PC-9 (cell line): ENCODE results near the gene LYPD6B. TPM values are rescaled to one million over a fixed set of nuclear protein-coding genes. Genes with fewer than 3 reads are reported as not detected.
A peak's percentile ranks its signal among the peaks of the same experiment; 100 is the strongest.

Experiments
- BruUV-seq: library from RNA; stranded (reverse); fragments of 400-500 nt; replicated peaks from 2 replicates; lab custom pipeline; 2021; lab: Mats Ljungman, UMichigan
- CTCF ChIA-PET: fragments of 300-600 bp; sonication (Branson Sonifier 250); formaldehyde crosslinking; loops from one replicate; lab custom pipeline; 2022; ENCODE audit warnings: antibody characterized with exemption; lab: Charles Lee
- POLR2A ChIA-PET: fragments of 300-600 bp; sonication (Branson Sonifier 250); formaldehyde crosslinking; loops from one replicate; lab custom pipeline; 2022; ENCODE audit warnings: antibody characterized with exemption; ENCODE audit not compliant: unreplicated experiment; lab: Charles Lee
- DNase-seq, 2 experiments: peaks; one replicate each; pipeline versions ENCODE4 v3.0.0 to v3.0.0-alpha.2; 2015 to 2022; ENCODE audit warnings: mixed read lengths in 1 of 2
- H2AFZ ChIP-seq: fragments of 200-600 bp; sonication (generic); 2 replicates; pipeline ENCODE4 v1.8.1; 2017; ENCODE audit warnings: antibody characterized with exemption
- H3F3A ChIP-seq: fragments of 200-600 bp; sonication (generic); 2 replicates; pipeline ENCODE4 v1.8.1; 2017; ENCODE audit warnings: antibody characterized with exemption, mild to moderate bottlenecking, low read depth; ENCODE audit not compliant: insufficient read depth
- H3K27ac ChIP-seq: fragments of 200-600 bp; sonication (generic); 2 replicates; pipeline ENCODE4 v1.6.1; 2016; ENCODE audit warnings: mixed run types
- H3K27me3 ChIP-seq: fragments of 200-600 bp; sonication (generic); 2 replicates; pipeline ENCODE4 v1.6.1; 2016; ENCODE audit warnings: low read depth, mixed run types; ENCODE audit not compliant: insufficient read depth
- H3K36me3 ChIP-seq: fragments of 200-600 bp; sonication (generic); 2 replicates; pipeline ENCODE4 v1.6.1; 2016; ENCODE audit warnings: low read depth, mixed run types
- H3K4me1 ChIP-seq: fragments of 200-600 bp; sonication (generic); replicated peaks from 2 replicates; pipeline ENCODE4 v1.6.1; 2016; ENCODE audit warnings: mixed run types; ENCODE audit not compliant: insufficient read depth
- H3K4me2 ChIP-seq: fragments of 200-600 bp; sonication (generic); 2 replicates; pipeline ENCODE4 v1.6.1; 2017; ENCODE audit warnings: mixed run types
- H3K4me3 ChIP-seq: fragments of 200-600 bp; sonication (generic); 2 replicates; pipeline ENCODE4 v1.6.1; 2016; ENCODE audit warnings: mixed run types
- H3K79me2 ChIP-seq: fragments of 200-600 bp; sonication (generic); 2 replicates; pipeline ENCODE4 v1.6.1; 2017; ENCODE audit warnings: low read depth, mixed run types
- H3K9me2 ChIP-seq: fragments of 200-600 bp; sonication (generic); 2 replicates; pipeline ENCODE4 v1.8.1; 2017; ENCODE audit warnings: mild to moderate bottlenecking; ENCODE audit not compliant: insufficient read depth
- H3K9me3 ChIP-seq: fragments of 200-600 bp; sonication (generic); 2 replicates; pipeline ENCODE4 v1.8.1; 2016; ENCODE audit warnings: low read depth; ENCODE audit not compliant: insufficient read depth
- H4K20me1 ChIP-seq: fragments of 200-600 bp; sonication (generic); 2 replicates; pipeline ENCODE4 v1.8.1; 2017; ENCODE audit not compliant: insufficient read depth
- CTCF ChIP-seq: fragments of 200-600 bp; sonication (generic); conservative IDR thresholded peaks from 2 replicates; pipeline ENCODE4 v1.6.1; 2017; ENCODE audit warnings: mixed run types, antibody characterized with exemption, mild to moderate bottlenecking, moderate library complexity
- EZH2 ChIP-seq: fragments of 200-600 bp; sonication (generic); IDR thresholded peaks from 2 replicates; pipeline ENCODE4 v1.8.0; 2017; ENCODE audit warnings: antibody characterized with exemption, low read depth
- intact Hi-C: fragments of 100-400 bp; cut with micrococcal nuclease; formaldehyde crosslinking; loops from one replicate; pipeline ENCODE4 v1.10.0; 2022; ENCODE audit not compliant: unreplicated experiment
- total RNA-seq: library from RNA; stranded (reverse); gene quantifications from 2 replicates; pipeline ENCODE4 v1.2.3, GENCODE V29; 2021

LYPD6B gene
- total RNA-seq, 1 experiment from 2014 or later = 10.0 TPM

GRCh38 chr2:149057401-149057800 is 18.9 kb downstream of the LYPD6B start:
- POLR2A ChIA-PET = no interaction called here
- peaks cover 8% of the 10 kb centered on the region; the same call in 1 of the 2 replicates for H3K4me1 ChIP-seq
- peaks cover 32% of the 10 kb centered on the region for H3K79me2 ChIP-seq
- H3K4me2 ChIP-seq = no peak overlapping the region
- H3K36me3 ChIP-seq = peaks cover 6% of the 10 kb centered on the region; the same call in 1 of the 2 replicates
- no peaks in the 10 kb centered on the region for H3F3A ChIP-seq
- H2AFZ ChIP-seq = no peak overlapping the region
- H3K4me3 ChIP-seq = no peak overlapping the region
- H3K9me3 ChIP-seq = no peaks in the 10 kb centered on the region
- no TSS peak for BruUV-seq
- no peak overlapping the region for H3K27ac ChIP-seq
- CTCF ChIA-PET = no interaction called here
- H3K9me2 ChIP-seq = no peaks in the 10 kb centered on the region
- no peak for DNase-seq
- H3K27me3 ChIP-seq = no peaks in the 10 kb centered on the region
- TF ChIP-seq CTCF = no peak
- no peak for TF ChIP-seq EZH2
- H4K20me1 ChIP-seq = no peaks in the 10 kb centered on the region
- intact Hi-C loops = no loop called here

GRCh38 chr2:149058936-149059335 is 20.4 kb downstream of the LYPD6B start:
- no peak overlapping the region for H3K4me2 ChIP-seq
- H3F3A ChIP-seq = no peaks in the 10 kb centered on the region
- no TSS peak for BruUV-seq
- H2AFZ ChIP-seq = no peak overlapping the region
- H3K27me3 ChIP-seq = no peaks in the 10 kb centered on the region
- ChIA-PET POLR2A (interaction anchor here (0.6 kb wide), 1 partner anchor 10 kb away, joined by 5 read pairs; no protein-coding TSS in a partner anchor), CTCF (no interaction called here)
- peak in 1 of 2 experiments; percentile 63 for DNase-seq
- no peaks in the 10 kb centered on the region for H4K20me1 ChIP-seq
- peaks cover 6% of the 10 kb centered on the region; the same call in 1 of the 2 replicates for H3K36me3 ChIP-seq
- H3K4me3 ChIP-seq = no peak overlapping the region
- no peaks in the 10 kb centered on the region for H3K9me2 ChIP-seq
- peaks cover 20% of the 10 kb centered on the region for H3K4me1 ChIP-seq
- H3K9me3 ChIP-seq = no peaks in the 10 kb centered on the region
- TF ChIP-seq CTCF (no peak), EZH2 (no peak)
- no peak overlapping the region for H3K27ac ChIP-seq
- intact Hi-C loops = no loop called here
- H3K79me2 ChIP-seq = peaks cover 38% of the 10 kb centered on the region

GRCh38 chr2:149059822-149060221 is 21.3 kb downstream of the LYPD6B start:
- ChIA-PET POLR2A (no interaction called here), CTCF (no interaction called here)
- BruUV-seq = no TSS peak
- peaks cover 28% of the 10 kb centered on the region for H3K4me1 ChIP-seq
- intact Hi-C loops = no loop called here
- H3K27me3 ChIP-seq = no peaks in the 10 kb centered on the region
- H3F3A ChIP-seq = no peaks in the 10 kb centered on the region
- H3K9me3 ChIP-seq = no peaks in the 10 kb centered on the region
- TF ChIP-seq EZH2 (no peak), CTCF (no peak)
- peaks cover 40% of the 10 kb centered on the region for H3K79me2 ChIP-seq
- H2AFZ ChIP-seq = no peak overlapping the region
- H4K20me1 ChIP-seq = no peaks in the 10 kb centered on the region
- H3K36me3 ChIP-seq = peaks cover 6% of the 10 kb centered on the region; the same call in 1 of the 2 replicates
- no peak overlapping the region for H3K4me2 ChIP-seq
- H3K4me3 ChIP-seq = no peak overlapping the region
- H3K27ac ChIP-seq = 0 out of 2 replicates have a peak overlapping the region, but pooled peaks have one; percentile 9
- DNase-seq = no peak
- H3K9me2 ChIP-seq = no peaks in the 10 kb centered on the region
